Fibroblast of lung (primary cell): ENCODE data around the gene JDP2. TPM values are rescaled to one million over a fixed set of nuclear protein-coding genes. Genes with fewer than 3 reads are reported as not detected.

Source experiments
- DNase-seq, 2 donors: peaks; one replicate each; pipeline versions ENCODE4 v3.0.0 to v3.0.0-alpha.2; 2010; ENCODE audit warnings: low read depth in 2 of 2
- H2AFZ ChIP-seq: 2 replicates; pipeline ENCODE4 v1.5.1; 2012; ENCODE audit warnings: low read length, control low read depth, inconsistent platforms
- H3K27ac ChIP-seq: 2 replicates; pipeline ENCODE4 v1.5.1; 2011; ENCODE audit warnings: low read length, control low read depth; ENCODE audit not compliant: insufficient read depth
- H3K27me3 ChIP-seq: 2 replicates; pipeline ENCODE4 v1.5.1; 2011; ENCODE audit warnings: mild to moderate bottlenecking, low read length; ENCODE audit not compliant: control insufficient read depth, insufficient read depth
- H3K36me3 ChIP-seq: 2 replicates; pipeline ENCODE4 v1.5.1; 2011; ENCODE audit warnings: low read length; ENCODE audit not compliant: control insufficient read depth, insufficient read depth
- H3K4me1 ChIP-seq: 2 replicates; pipeline ENCODE4 v1.5.1; 2011; ENCODE audit warnings: low read length; ENCODE audit not compliant: control insufficient read depth, insufficient read depth; ENCODE audit errors: extremely low read depth
- H3K4me2 ChIP-seq: 2 replicates; pipeline ENCODE4 v1.5.1; 2011; ENCODE audit warnings: low read length, control low read depth; ENCODE audit not compliant: insufficient read depth; ENCODE audit errors: extremely low read depth
- H3K4me3 ChIP-seq, 4 experiments: fragments of 200-600 bp in 1 of 4; sonication (generic) in 1 of 4; replicated peaks in 1 of 4; 2 replicates each; pipeline ENCODE4 v1.5.1; 2011 to 2016; ENCODE audit warnings: low read length in 4 of 4, low read depth in 3 of 4, mild to moderate bottlenecking in 3 of 4, control low read depth in 2 of 4, inconsistent platforms in 1 of 4, mixed read lengths in 1 of 4; ENCODE audit not compliant: insufficient read depth in 1 of 4; ENCODE audit errors: control extremely low read depth in 1 of 4
- H3K79me2 ChIP-seq: 2 replicates; pipeline ENCODE4 v1.5.1; 2012; ENCODE audit warnings: mild to moderate bottlenecking, low read length, inconsistent platforms; ENCODE audit not compliant: control insufficient read depth, insufficient read depth
- H3K9ac ChIP-seq: 2 replicates; pipeline ENCODE4 v1.5.1; 2011; ENCODE audit warnings: mild to moderate bottlenecking, low read length, control low read depth; ENCODE audit not compliant: insufficient read depth
- H3K9me3 ChIP-seq: 2 replicates; pipeline ENCODE4 v1.5.1; 2012; ENCODE audit warnings: low read depth, low read length; ENCODE audit not compliant: control insufficient read depth, insufficient read depth
- H4K20me1 ChIP-seq: 2 replicates; pipeline ENCODE4 v1.5.1; 2011; ENCODE audit warnings: low read length; ENCODE audit not compliant: control insufficient read depth, insufficient read depth; ENCODE audit errors: extremely low read depth
- CTCF ChIP-seq, 2 donors: IDR thresholded peaks in 1 of 2; conservative IDR thresholded peaks in 1 of 2; 1 replicate in 1 of 2; 2 replicates in 1 of 2; pipeline ENCODE4 v1.5.1; 2011 to 2012; ENCODE audit warnings: low read length in 2 of 2, control low read depth in 1 of 2, inconsistent platforms in 1 of 2, low read depth in 1 of 2, mild to moderate bottlenecking in 1 of 2
- EZH2 ChIP-seq: IDR thresholded peaks from 2 replicates; pipeline ENCODE4 v1.5.1; 2012; ENCODE audit warnings: low read length, control low read depth, mild to moderate bottlenecking; ENCODE audit errors: missing control alignments
- polyA plus RNA-seq, 2 donors: library from polyadenylated mRNA; depleted of rRNA in 1 of 2; stranded (reverse) in 1 of 2; unstranded in 1 of 2; fragments of >200 nt; gene quantifications; 2 replicates each; pipeline ENCODE4 v1.2.1, GENCODE V29; 2011 to 2012; ENCODE audit warnings: missing spikeins in 1 of 2
- total RNA-seq: library from RNA; depleted of rRNA; stranded (reverse); fragments of >200 nt; gene quantifications from 2 replicates; pipeline ENCODE4 v1.2.1, GENCODE V29; 2014

JDP2 gene
- total and polyA plus RNA-seq, 2 donors (not counting 1 experiment from before 2014, with no cell fraction given): 40.8 to 95.3 TPM

DNA sequence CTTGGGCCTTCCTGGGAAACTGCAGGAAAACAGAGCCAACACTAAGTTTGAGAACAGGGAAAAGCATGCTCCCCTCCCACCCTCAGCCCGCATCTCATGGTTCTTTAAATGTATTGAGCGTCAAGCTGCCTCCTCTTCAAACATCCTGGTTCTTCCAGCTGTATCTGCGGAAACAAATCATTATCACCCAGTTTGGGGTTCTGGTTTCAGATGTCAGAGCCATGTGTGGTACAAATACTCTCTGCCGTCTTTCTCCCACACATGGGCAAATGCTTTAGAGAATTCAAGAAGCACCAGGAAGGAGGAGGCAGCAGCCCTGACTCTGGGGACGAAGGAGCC, 29.1 kb downstream of the JDP2 start:
- Histone ChIP-seq H3K36me3 (peaks cover 2% of the 10 kb centered on the region), H3K27ac (no peak overlapping the region), H4K20me1 (no peaks in the 10 kb centered on the region), H3K27me3 (no peaks in the 10 kb centered on the region), H3K9ac (no peak overlapping the region), H2AFZ (no peak overlapping the region), H3K9me3 (no peaks in the 10 kb centered on the region), H3K4me1 (peaks cover 30% of the 10 kb centered on the region), H3K4me2 (no peak overlapping the region), H3K4me3 (no peak overlapping the region), H3K79me2 (peaks cover 4% of the 10 kb centered on the region)
- TF ChIP-seq CTCF (conservative IDR thresholded peaks at IDR 0.05 in 1 of 2, IDR thresholded peaks at IDR 0.05 in 1 of 2; ENCODE audit: low read depth in 1 of 2, low read length in 2 of 2) (no peak), EZH2 (no peak)
- no peak for DNase-seq

DNA sequence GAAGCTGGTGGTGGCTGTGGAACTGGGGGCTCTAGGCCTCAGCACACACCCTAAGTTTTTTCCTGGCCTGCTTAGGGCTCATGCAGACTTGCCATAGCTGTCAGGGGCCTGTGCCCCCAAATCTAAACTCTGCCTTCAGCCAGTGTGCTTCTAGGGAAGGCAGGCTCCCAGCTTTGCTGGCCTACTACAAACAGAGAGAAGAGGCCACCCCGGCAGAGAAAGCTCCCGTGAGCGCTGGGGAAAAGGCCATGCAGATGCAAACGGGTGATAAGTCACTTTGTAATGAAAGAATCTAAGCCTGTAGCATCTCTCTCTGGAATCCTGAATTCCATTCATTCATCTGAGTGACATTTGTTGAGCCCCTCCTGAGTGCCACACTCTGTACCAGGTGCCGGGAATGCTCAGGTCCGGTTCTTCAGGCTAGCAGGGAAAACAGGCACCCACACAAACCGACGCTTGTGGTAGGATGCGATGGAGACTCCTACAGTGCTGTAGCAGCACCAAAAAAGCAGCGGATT, 29.9 kb downstream of the JDP2 start:
- TF ChIP-seq CTCF (conservative IDR thresholded peaks at IDR 0.05 in 1 of 2, IDR thresholded peaks at IDR 0.05 in 1 of 2; ENCODE audit: low read depth in 1 of 2, low read length in 2 of 2) (no peak), EZH2 (no peak)
- Histone ChIP-seq H3K79me2 (peaks cover 4% of the 10 kb centered on the region), H4K20me1 (no peaks in the 10 kb centered on the region), H3K9ac (no peak overlapping the region), H3K27ac (no peak overlapping the region), H3K27me3 (no peaks in the 10 kb centered on the region), H3K9me3 (no peaks in the 10 kb centered on the region), H3K4me2 (no peak overlapping the region), H3K4me1 (peaks cover 23% of the 10 kb centered on the region), H3K36me3 (peaks cover 2% of the 10 kb centered on the region), H3K4me3 (no peak overlapping the region), H2AFZ (no peak overlapping the region)
- no peak for DNase-seq

- Histone ChIP-seq H3K4me2 (no peak overlapping the region), H2AFZ (no peak overlapping the region), H3K4me1 (peaks cover 18% of the 10 kb centered on the region), H3K27ac (no peak overlapping the region), H3K9ac (no peak overlapping the region), H3K4me3 (no peak overlapping the region), H3K9me3 (no peaks in the 10 kb centered on the region), H4K20me1 (no peaks in the 10 kb centered on the region), H3K79me2 (peaks cover 4% of the 10 kb centered on the region), H3K36me3 (peaks cover 2% of the 10 kb centered on the region), H3K27me3 (no peaks in the 10 kb centered on the region)
- no peak for DNase-seq
- TF ChIP-seq EZH2 (no peak), CTCF (conservative IDR thresholded peaks at IDR 0.05 in 1 of 2, IDR thresholded peaks at IDR 0.05 in 1 of 2; ENCODE audit: low read depth in 1 of 2, low read length in 2 of 2) (no peak)
Measured at GRCh38 chr14:75458305-75458704, 30.5 kb downstream of the JDP2 start.
